ENCODE results near the gene EEPD1. TPM values are rescaled to one million over a fixed set of nuclear protein-coding genes. Genes with fewer than 3 reads are reported as not detected.

The EEPD1 gene
- total and polyA plus RNA-seq, 5 donors from 2014 or later = 9.2 to 24.4 (median 11.1) TPM

DNA sequence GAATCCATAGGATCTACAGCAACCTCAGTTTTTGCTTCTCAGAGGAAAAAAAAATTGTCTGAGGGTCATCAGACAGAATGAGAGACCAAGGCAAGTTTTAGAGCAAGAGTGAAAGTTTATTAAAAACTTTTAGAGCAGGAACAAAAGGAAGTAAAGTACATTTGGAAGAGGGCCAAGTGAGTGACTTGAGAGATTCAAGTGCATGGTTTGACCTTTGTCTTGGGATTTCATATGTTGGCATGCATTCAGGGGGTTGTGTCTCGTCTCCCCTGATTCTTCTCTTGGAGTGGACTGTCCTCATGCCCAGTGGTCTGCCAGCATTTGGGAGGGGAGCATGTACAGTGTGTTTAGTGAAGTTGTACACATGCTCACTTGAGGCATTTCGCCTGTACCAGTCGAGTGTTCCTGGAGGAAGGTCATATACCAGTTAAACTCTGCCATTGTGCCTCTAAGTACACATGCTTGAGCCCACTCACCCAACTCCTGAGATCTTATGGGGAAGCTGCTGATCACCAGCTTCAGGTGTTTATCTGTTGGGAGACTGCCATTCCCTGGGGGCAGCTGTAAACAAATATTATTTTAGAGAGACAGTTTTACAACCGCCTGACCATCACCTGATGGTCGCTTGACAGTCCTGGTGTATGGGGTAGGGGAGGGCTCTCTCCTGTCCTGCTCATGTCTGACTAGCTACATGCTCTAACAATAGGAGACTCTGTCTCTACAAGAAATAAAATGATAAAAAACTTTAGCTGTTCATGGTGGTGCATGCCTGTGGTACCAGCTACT lies 109.4 kb downstream of the EEPD1 start:
- H3K4me1 Mint-ChIP-seq = peaks cover 0 to 10% (median 1%) of the 10 kb centered on the region in 4 donors
- H3K9me3 Mint-ChIP-seq = peaks cover 0 to 1% (median under 1%) of the 10 kb centered on the region in 7 donors

DNA sequence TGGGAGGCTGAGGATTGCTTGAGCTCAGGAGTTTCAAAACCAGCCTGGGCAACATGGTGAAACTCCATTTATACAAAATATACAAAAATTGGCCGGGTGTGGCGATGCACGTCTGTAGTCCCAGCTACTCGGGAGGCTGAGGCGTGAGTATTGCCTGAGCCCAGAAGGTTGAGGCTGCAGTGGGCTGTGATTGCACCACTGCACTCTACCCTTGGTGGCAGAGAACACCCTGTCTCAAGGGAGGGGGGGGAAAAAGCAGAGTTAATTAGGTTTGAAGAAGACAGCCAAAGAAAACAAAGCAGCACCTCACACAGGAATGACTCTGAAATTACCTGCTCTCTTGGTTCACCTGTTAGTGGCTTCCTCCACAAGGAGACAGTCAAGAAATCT lies 110.0 kb downstream of the EEPD1 start:
- Mint-ChIP-seq H3K4me3 (no peak overlapping the region), H3K36me3 (no peaks in the 10 kb centered on the region), H3K9me3 (peaks cover 0 to 1% (median 0%) of the 10 kb centered on the region in 7 donors), H3K27me3 (no peaks in the 10 kb centered on the region), H3K4me1 (peaks cover 0 to 10% (median 1%) of the 10 kb centered on the region in 4 donors), H3K27ac (no peak overlapping the region)
- no peak for DNase-seq
- Histone ChIP-seq H3K27ac (ENCODE audit: insufficient read depth, low read length, poor library complexity, severe bottlenecking) (no peak overlapping the region), H3K4me3 (ENCODE audit: low read depth, low read length) (no peak overlapping the region), H3K9me3 (ENCODE audit: control insufficient read depth in 2 of 2, low read length in 2 of 2) (no peaks in the 10 kb centered on the region), H3K4me1 (ENCODE audit: control insufficient read depth, insufficient read depth, low read length, poor library complexity, severe bottlenecking) (no peaks in the 10 kb centered on the region), H3K27me3 (ENCODE audit: control insufficient read depth, insufficient read depth, low read length) (no peaks in the 10 kb centered on the region), H3K36me3 (ENCODE audit: control insufficient read depth, insufficient read depth, low read length) (no peaks in the 10 kb centered on the region)
- ATAC-seq (ENCODE audit: low read depth in 2 of 2) = no peak

More for the DNA sequence above, 109.4 kb downstream of the EEPD1 start:
- no peaks in the 10 kb centered on the region for H3K4me1 ChIP-seq (ENCODE audit: control insufficient read depth, insufficient read depth, low read length, poor library complexity, severe bottlenecking)
- no peaks in the 10 kb centered on the region for H3K27me3 Mint-ChIP-seq
- no peak overlapping the region for H3K4me3 Mint-ChIP-seq
- no peaks in the 10 kb centered on the region for H3K36me3 ChIP-seq (ENCODE audit: control insufficient read depth, insufficient read depth, low read length)
- H3K36me3 Mint-ChIP-seq = no peaks in the 10 kb centered on the region
- ATAC-seq (ENCODE audit: low read depth in 2 of 2) (no peak), DNase-seq (no peak)
- H3K27me3 ChIP-seq (ENCODE audit: control insufficient read depth, insufficient read depth, low read length) = no peaks in the 10 kb centered on the region
- H3K27ac ChIP-seq (ENCODE audit: insufficient read depth, low read length, poor library complexity, severe bottlenecking) = no peak overlapping the region
- peak overlapping the region in 1 of 3 donors; percentile 18 for H3K27ac Mint-ChIP-seq
- no peaks in the 10 kb centered on the region for H3K9me3 ChIP-seq (ENCODE audit: control insufficient read depth in 2 of 2, low read length in 2 of 2)
- no peak overlapping the region for H3K4me3 ChIP-seq (ENCODE audit: low read depth, low read length)

DNA sequence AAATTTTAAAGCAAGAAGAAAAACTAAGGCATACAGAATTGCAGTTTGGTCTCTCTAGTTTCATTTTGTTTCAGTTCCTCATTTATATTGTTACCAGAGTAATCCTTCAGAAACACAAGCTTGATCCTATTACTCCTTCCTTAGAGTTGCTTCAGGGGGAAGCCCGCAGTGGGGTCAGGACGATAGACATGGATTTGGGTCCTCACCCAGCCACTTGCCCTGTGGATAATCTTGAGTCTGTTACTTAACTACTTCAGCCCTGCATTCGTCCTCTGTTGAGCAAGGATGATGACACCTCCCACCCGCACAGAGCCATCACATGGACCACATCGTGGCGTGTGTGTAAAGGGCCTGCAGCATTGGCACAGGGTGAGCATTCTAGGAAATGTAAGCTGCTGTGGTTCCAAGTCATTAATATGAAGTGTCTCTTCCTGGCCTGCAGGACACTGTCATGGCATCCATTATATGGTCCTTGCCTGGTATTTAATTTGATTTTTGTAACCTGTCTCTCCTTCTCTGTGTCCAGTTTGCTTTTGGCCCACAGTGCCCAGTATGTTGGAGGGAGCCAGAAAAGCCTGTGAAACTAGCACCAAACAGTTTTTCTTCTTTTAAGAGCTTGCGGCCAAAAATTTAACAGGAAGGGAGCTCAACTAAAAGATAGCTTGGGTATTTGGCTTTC lies 111.2 kb downstream of the EEPD1 start:
- H3K27ac Mint-ChIP-seq = no peak overlapping the region
- H3K9me3 Mint-ChIP-seq = no peaks in the 10 kb centered on the region
- H3K4me1 Mint-ChIP-seq = peaks cover 0 to 10% (median 1%) of the 10 kb centered on the region in 4 donors
- ATAC-seq (ENCODE audit: low read depth in 2 of 2) (no peak), DNase-seq (no peak)
- no peak overlapping the region for H3K27ac ChIP-seq (ENCODE audit: insufficient read depth, low read length, poor library complexity, severe bottlenecking)
- H3K27me3 ChIP-seq (ENCODE audit: control insufficient read depth, insufficient read depth, low read length) = no peaks in the 10 kb centered on the region
- H3K4me3 ChIP-seq (ENCODE audit: low read depth, low read length) = no peak overlapping the region
- H3K4me1 ChIP-seq (ENCODE audit: control insufficient read depth, insufficient read depth, low read length, poor library complexity, severe bottlenecking) = no peaks in the 10 kb centered on the region
- H3K36me3 Mint-ChIP-seq = peaks cover 3% of the 10 kb centered on the region
- no peaks in the 10 kb centered on the region for H3K36me3 ChIP-seq (ENCODE audit: control insufficient read depth, insufficient read depth, low read length)
- H3K9me3 ChIP-seq (ENCODE audit: control insufficient read depth in 2 of 2, low read length in 2 of 2) = no peaks in the 10 kb centered on the region
- no peak overlapping the region for H3K4me3 Mint-ChIP-seq
- no peaks in the 10 kb centered on the region for H3K27me3 Mint-ChIP-seq

DNA sequence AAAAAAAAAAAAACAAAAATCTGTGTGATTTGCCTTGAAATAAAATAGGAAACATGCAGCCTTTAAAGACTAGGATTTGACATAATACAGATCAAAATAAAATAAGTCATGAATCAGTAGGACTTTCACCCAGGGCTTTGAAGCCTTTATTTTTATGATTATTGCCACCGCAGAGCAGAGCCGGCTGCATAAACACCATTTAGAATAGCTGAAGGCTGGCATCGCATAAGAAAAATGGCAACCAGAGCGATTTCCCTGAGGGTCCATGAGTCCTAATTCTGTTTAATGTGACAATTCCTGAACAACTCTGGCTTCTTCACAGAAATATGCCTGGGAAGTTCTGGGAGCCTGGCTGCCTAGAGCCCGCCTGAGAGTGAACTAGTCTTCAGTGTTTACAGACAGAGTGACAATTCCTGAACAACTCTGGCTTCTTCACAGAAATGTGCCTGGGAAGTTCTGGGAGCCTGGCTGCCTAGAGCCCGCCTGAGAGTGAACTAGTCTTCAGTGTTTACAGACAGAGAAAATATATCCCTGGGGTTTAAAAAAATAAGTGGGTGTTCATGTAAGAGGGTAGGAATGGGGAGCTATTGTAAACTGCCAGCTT lies 112.0 kb downstream of the EEPD1 start:
- H3K36me3 ChIP-seq (ENCODE audit: control insufficient read depth, insufficient read depth, low read length) = no peaks in the 10 kb centered on the region
- no peak for ATAC-seq (ENCODE audit: low read depth in 2 of 2)
- no peak overlapping the region for H3K27ac ChIP-seq (ENCODE audit: insufficient read depth, low read length, poor library complexity, severe bottlenecking)
- peaks cover 3% of the 10 kb centered on the region for H3K36me3 Mint-ChIP-seq
- no peaks in the 10 kb centered on the region for H3K9me3 Mint-ChIP-seq
- no peak overlapping the region for H3K27ac Mint-ChIP-seq
- no peaks in the 10 kb centered on the region for H3K27me3 ChIP-seq (ENCODE audit: control insufficient read depth, insufficient read depth, low read length)
- H3K4me1 ChIP-seq (ENCODE audit: control insufficient read depth, insufficient read depth, low read length, poor library complexity, severe bottlenecking) = no peaks in the 10 kb centered on the region
- no peaks in the 10 kb centered on the region for H3K27me3 Mint-ChIP-seq
- H3K4me3 Mint-ChIP-seq = no peak overlapping the region
- H3K4me3 ChIP-seq (ENCODE audit: low read depth, low read length) = no peak overlapping the region
- peaks cover 0 to 9% (median 1%) of the 10 kb centered on the region in 4 donors for H3K4me1 Mint-ChIP-seq
- DNase-seq = no peak
- H3K9me3 ChIP-seq (ENCODE audit: control insufficient read depth in 2 of 2, low read length in 2 of 2) = no peaks in the 10 kb centered on the region

DNA sequence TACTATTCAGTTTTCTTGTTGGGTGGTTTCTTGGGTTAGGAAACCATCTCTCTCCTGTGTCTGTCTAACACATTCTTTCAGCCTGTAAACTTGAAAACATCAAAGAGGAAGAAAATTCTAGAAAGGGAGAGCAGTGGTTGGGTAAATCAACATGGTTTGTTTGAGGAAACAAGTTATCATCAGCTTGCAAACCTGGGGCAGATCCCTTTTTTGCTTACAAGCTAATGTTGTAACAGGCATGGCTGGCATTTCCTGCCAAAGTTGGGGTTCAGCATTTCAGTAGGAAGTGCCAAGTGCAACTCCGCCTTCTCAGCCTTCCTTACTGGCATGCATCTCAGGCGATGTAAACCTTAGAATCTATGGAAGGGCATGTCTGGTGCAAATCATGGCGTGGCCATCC lies 112.6 kb downstream of the EEPD1 start:
- Mint-ChIP-seq H3K4me3 (no peak overlapping the region), H3K36me3 (peaks cover 3% of the 10 kb centered on the region), H3K4me1 (peaks cover 0 to 3% (median 1%) of the 10 kb centered on the region in 4 donors), H3K27ac (no peak overlapping the region), H3K9me3 (peaks cover 0 to 2% (median 0%) of the 10 kb centered on the region in 7 donors), H3K27me3 (no peaks in the 10 kb centered on the region)
- no peak for DNase-seq
- Histone ChIP-seq H3K27ac (ENCODE audit: insufficient read depth, low read length, poor library complexity, severe bottlenecking) (no peak overlapping the region), H3K4me3 (ENCODE audit: low read depth, low read length) (no peak overlapping the region), H3K27me3 (ENCODE audit: control insufficient read depth, insufficient read depth, low read length) (no peaks in the 10 kb centered on the region), H3K36me3 (ENCODE audit: control insufficient read depth, insufficient read depth, low read length) (no peaks in the 10 kb centered on the region), H3K4me1 (ENCODE audit: control insufficient read depth, insufficient read depth, low read length, poor library complexity, severe bottlenecking) (no peaks in the 10 kb centered on the region), H3K9me3 (ENCODE audit: control insufficient read depth in 2 of 2, low read length in 2 of 2) (no peaks in the 10 kb centered on the region)
- ATAC-seq (ENCODE audit: low read depth in 2 of 2) = no peak

DNA sequence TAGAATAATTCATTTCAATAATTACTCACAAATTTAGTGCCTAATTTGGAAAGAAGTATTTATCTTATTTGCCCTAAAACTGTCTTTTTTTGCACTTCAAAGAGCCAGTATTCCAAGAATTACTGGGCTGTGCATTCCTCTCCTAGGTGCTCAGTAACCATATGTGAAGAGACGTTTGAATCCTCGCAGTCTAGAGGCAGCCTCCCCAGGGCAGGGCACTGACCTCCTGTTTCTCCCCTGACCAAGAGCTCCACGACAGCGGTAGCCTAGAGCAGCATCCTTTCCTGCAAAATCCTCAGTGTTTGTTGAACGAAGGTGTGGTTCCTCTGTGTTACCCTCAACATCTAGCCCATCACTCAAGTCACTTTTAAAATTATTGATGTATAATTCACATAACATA lies 113.1 kb downstream of the EEPD1 start:
- H3K4me3 ChIP-seq (ENCODE audit: low read depth, low read length) = no peak overlapping the region
- H3K9me3 ChIP-seq (ENCODE audit: control insufficient read depth in 2 of 2, low read length in 2 of 2) = no peaks in the 10 kb centered on the region
- no peaks in the 10 kb centered on the region for H3K27me3 ChIP-seq (ENCODE audit: control insufficient read depth, insufficient read depth, low read length)
- H3K4me1 ChIP-seq (ENCODE audit: control insufficient read depth, insufficient read depth, low read length, poor library complexity, severe bottlenecking) = no peaks in the 10 kb centered on the region
- H3K27me3 Mint-ChIP-seq = no peaks in the 10 kb centered on the region
- no peak overlapping the region for H3K27ac Mint-ChIP-seq
- peaks cover 0 to 3% (median 0%) of the 10 kb centered on the region in 4 donors for H3K4me1 Mint-ChIP-seq
- H3K36me3 ChIP-seq (ENCODE audit: control insufficient read depth, insufficient read depth, low read length) = no peaks in the 10 kb centered on the region
- no peak overlapping the region for H3K4me3 Mint-ChIP-seq
- H3K9me3 Mint-ChIP-seq = peaks cover 0 to 2% (median 0%) of the 10 kb centered on the region in 7 donors
- H3K36me3 Mint-ChIP-seq = peaks cover 3% of the 10 kb centered on the region
- H3K27ac ChIP-seq (ENCODE audit: insufficient read depth, low read length, poor library complexity, severe bottlenecking) = no peak overlapping the region
- DNase-seq = no peak
- no peak for ATAC-seq (ENCODE audit: low read depth in 2 of 2)

DNA sequence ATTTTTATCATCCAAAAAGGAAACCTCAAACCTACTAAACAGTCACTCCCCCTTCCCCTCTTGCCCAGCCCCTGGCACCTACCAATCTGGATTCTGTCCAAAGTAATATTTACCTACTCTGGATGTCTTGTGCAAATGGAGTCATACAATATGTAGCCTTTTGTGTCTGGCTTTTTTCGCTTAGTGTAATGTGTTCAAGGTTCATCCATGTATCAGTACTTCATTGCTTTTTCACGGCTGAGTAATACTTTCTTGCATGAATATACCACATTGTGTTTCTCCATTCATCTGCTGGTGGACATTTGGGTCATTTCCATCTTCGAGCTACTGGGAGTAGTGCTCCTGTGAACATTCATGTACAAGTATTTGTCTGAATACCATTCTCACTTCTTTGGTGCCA lies 113.6 kb downstream of the EEPD1 start:
- Histone ChIP-seq H3K4me1 (ENCODE audit: control insufficient read depth, insufficient read depth, low read length, poor library complexity, severe bottlenecking) (no peaks in the 10 kb centered on the region), H3K4me3 (ENCODE audit: low read depth, low read length) (no peak overlapping the region), H3K27ac (ENCODE audit: insufficient read depth, low read length, poor library complexity, severe bottlenecking) (no peak overlapping the region), H3K9me3 (ENCODE audit: control insufficient read depth in 2 of 2, low read length in 2 of 2) (no peaks in the 10 kb centered on the region), H3K36me3 (ENCODE audit: control insufficient read depth, insufficient read depth, low read length) (no peaks in the 10 kb centered on the region), H3K27me3 (ENCODE audit: control insufficient read depth, insufficient read depth, low read length) (no peaks in the 10 kb centered on the region)
- Mint-ChIP-seq H3K27ac (no peak overlapping the region), H3K27me3 (no peaks in the 10 kb centered on the region), H3K36me3 (peaks cover 3% of the 10 kb centered on the region), H3K4me1 (no peaks in the 10 kb centered on the region), H3K9me3 (peaks cover 0 to 2% (median 0%) of the 10 kb centered on the region in 7 donors), H3K4me3 (no peak overlapping the region)
- DNase-seq (no peak), ATAC-seq (ENCODE audit: low read depth in 2 of 2) (no peak)
